COLO829 (cell line): Measurements from ENCODE around the gene DGKI.

ENCODE experiments used
- DNase-seq: peaks from one replicate; pipeline ENCODE4 v3.0.0; 2012; ENCODE audit warnings: low spot score

The DGKI gene

DNA sequence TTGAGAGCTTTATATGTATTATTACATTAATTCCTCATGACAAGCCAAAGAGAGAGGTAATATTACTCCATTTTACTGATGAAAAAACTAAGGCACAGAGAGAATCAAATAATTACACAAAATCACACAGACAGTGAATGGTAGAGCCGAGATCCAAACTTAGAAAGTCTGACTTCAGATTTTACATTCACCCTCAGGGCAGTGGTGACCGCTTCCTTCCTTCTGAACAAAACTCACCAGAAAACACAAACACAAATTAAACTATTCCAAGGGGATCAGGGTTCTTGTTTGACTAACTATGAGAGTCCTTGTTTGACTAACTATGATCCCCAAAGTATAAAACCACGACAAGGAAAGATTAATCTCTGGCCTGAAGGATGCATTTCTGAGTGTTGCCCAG, 435.3 kb downstream of the DGKI start:
- DNase-seq, result no peak

DNA sequence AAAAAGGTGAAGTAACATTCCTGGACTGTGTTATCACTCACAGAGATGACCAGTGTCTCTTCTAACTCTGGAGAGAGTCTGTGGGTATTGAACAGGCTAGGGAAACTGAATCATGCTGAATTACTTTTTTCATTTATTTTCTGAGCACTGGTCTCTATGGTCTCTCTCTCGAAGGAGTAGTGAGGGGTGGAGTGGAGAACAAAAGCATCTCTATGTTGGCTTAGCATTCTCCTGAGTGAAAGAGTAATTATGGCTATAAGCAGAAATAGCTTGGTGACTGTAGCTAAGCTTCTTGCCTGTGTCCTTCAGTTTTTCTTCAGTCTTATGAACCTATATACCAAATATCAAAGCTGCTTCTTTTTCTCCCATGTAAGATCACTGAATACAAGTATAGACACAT, 438.6 kb downstream of the DGKI start:
- DNase-seq, result peak; percentile 98

DNA sequence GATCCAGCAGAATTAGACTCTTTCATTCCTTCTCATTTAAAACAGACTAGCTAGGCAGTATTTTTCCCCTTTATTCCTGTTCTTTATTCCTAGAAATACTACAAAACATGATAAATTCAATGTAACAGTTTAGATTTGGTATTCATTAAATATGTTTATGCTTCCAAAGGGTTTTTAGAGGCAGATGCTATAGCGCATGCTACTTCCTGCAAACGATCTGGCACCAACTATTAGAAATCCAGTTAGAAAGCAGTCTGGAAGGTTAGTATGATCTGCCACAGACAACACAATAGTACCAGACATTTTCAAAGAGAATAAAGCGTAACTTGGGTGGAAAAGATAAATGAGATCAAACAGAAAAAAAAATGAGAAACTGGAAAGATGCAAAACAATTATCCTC, 439.7 kb downstream of the DGKI start:
- no peak for DNase-seq

DNA sequence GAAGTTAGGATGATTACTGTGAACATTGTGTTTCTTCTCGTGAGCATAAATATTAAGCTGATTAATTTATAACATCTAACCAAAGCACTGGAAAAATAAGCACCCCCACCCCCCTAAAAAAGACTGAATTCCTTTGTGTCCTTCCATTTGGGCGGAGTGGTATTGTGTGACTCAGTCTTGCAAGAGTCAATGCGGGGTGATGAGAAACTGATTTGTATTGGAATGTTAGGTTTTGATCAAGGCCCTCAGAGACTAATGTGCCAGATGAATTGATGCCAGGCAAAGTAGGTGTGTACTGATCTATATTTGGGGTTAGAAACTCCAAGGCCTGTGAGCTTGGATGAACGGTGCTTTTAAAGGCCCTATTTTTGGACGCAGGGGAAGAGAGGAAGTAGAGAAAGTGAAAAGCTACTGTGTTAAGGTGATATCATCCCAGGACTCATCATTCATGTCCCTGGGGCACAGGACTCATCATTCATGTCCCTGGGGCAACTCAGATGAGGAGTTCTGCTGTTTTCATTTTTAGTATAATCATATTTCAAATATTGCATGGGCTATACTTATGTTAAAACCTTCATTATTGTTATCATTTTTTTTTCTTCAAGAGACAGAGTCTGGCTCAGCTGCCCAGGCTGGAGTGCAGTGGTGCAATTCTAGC, 442.0 kb downstream of the DGKI start:
- DNase-seq, result no peak

DNA sequence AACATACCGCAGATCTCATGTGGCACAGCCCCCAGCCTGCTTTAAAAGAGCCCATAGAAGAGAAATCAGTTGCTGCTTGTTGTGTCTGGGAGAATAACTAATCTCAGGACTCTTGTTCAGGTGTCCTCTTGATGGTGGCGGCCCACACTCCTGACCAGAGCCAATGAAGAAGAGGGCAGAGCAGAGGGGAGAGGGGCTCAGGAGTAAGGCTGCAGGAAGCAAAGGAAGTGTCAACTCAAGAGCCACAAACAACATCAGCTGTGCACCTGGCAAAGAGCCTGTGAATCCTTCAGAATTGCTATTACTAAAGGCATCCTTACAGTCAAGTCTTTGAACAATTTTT, 443.4 kb downstream of the DGKI start:
- DNase-seq, result no peak

DNA sequence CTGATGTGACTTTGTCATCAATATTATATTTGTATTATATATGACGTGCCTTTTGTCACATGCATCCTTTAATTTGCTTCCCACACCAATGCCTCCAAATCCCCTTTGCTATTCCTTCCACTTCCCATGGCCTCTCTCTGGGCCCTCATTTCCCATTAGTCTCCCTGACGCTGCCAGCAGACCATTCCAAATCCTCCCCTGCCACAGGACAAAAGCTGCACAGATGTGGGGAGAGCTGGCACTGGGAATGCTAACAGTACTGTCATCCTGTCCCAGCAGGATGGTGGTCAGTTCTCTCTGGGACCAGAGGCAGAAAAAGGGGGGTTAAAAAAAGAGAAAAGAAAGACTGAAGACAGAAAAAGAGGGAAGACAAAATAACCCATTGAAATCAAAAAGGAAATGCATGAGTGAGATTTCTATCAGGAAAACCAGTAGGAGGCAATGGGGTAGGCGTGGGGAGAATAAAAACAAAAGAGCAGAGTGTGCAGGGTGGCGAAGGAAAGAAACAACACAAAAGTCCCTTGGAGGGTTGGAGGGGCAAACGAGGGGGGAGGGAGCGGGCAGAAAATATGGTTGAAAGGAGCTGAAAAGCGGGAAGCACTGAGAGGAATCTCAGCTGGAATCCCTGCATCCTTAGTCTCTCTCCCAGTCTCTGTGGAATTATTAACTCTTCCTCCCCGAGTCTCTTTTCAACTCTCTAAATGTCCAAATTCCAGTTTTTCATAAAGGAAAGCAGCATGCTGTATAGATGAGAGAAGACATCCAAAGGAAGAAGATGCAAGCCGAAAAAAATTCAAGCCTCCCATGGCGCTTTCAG, 444.0 kb downstream of the DGKI start:
- DNase-seq, result no peak

DNA sequence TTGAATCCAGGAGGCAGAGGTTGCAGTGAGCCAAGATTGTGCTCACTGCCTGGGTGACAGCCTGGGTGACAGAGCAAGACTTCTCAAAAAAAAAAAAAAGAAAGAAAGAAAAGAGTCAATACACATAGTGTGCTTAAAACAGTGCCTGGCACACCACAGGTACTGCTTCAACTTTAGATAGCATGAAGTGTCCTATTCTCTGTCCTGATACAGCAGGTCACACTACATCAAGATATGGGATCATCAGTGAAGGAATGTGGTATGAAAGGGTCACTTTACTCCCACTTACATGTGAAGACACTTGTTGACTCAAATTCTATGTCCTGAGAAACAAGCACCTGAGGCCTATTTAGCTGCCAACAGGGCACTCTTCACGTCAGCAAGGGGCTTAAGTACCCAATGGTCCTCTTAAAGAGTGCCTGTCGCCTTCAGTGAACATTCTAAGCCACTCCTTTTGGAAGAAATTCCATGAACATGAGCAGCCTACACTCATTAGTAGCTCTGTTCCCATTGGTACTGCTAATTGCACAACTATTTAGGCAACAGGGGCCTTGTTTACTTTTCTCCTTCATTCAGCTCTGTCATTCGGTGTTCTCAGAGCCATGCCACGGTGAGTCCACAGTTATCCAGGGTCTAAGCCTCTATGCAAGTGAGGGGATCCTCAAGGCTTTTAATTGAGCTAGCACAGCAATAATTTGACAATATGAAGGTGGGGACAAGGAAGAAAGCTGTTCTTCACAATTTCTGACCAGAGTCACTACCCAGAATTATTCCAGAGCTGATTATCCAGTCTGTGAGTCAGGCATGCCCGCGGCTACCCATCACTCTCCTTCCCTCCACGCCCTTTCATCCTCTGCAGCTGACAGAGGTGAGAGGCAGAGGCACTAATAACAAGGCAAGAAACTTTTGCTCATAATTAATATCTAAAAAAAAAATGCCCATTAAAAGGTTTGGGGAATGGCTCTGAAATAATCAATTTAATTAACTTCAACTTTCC, 446.6 kb downstream of the DGKI start:
- DNase-seq, result no peak

DNA sequence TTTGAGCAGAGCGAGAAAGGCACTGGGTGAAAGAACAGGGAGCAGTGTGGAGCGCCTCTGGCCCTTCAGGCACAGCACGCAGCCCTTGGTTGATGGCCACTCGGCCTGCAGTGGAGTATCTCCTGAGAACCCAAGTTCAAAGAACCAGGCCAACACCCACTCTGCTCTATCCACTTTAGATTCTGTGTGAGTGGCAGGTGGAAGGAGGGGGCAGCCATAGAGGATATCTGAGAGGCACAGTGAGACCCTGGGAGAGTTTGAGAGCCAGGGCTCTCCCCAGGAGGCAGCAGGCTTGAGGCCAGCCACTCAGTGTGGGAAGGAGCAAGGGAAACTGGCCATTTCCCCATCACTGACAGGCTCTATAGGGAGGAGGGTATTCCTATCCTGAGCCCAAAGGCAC, 450.7 kb downstream of the DGKI start:
- DNase-seq, result no peak

DNA sequence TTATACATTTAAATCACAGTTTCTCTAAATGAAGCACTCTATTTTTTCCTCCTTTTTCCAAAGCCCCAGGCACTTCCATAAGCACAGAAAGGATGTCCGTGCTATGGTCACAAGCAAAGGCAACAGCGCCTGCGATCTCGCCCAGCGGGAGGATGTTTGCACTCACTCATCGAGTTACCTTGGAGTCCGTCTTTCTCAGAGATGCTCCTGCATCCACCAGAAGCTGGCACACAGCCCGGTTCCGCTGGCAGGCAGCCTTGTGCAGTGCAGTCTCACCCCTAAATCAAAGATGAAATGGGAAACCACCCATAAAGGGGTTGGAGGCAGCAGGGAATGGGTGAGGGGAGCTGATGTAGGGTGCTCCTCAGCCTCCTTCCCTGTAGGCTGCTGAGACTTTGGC, 451.4 kb downstream of the DGKI start:
- DNase-seq, result no peak

DNA sequence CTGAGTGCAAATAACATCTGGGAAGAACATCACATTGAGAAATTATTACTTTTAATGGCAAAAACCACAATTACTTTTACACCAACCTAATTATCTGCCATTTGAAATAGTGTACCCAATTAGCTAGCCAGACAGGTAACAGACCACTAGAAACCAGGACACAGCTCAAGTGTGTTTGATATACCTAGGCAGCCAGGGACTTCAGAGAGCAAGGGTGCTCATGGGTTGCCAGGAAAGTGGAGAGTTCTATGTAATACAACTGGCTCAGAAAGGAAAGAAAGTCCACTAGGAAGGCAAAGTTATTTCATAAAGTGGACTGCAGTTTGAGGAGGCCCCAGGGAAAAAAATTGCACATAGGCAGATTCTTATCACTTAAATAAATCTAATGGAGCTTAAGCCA, 453.2 kb downstream of the DGKI start:
- no peak for DNase-seq

DNA sequence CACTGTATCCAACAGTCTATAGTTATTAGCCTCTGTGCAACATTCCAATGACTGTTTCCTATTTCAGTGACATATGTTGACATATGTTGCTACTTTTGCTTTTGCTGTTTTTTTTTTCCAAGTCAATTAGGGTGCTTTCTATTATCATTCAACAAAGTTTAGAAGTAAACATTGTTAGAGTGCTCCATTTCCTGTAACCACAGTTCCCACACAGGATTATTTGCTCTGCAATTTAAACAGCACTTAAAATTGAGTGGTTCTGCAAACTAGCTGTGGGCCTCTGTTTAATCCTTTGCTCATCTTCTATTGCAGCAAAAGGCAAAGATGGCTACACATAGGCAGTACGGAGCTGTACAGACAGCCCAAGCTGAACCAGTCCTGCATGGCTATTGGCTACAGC, 456.7 kb downstream of the DGKI start:
- DNase-seq, result no peak

DNA sequence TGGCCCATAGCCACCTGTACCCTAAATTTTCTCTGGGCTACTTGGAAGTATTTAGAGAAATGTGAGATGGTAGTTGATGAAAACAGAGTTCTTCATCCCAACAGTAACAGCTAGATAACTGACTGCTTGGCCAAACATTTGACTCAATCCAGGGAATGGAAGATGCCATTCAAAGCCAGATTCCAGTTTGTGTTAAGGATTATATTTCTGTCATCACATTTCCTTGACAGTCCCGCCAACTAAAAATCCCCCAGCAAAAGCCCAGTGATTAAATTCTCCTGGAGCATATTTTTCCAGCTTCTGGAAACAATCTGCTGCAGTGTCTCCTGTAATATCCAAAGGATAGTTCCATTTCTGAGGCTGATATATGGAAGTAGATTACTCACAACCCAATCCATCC, 457.9 kb downstream of the DGKI start:
- DNase-seq, result no peak

DNA sequence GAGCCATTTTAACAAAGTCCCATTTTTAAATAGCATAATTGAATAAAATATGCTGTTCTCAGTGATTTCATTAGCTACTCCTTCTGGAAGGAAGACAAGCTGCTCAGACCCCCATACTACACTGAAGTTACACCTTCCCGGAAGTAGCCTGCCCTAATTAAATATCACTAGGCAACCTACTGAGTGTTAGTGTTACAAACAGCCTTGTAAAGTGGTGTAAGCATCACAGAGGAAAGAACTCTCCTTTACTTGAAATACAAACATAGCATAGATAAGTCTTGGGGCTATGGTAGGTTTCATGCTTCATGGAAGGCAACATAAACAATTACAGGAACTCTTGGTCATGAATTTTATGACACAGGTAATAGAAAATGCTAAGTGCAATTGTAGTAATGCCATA, 459.8 kb downstream of the DGKI start:
- DNase-seq, result no peak

DNA sequence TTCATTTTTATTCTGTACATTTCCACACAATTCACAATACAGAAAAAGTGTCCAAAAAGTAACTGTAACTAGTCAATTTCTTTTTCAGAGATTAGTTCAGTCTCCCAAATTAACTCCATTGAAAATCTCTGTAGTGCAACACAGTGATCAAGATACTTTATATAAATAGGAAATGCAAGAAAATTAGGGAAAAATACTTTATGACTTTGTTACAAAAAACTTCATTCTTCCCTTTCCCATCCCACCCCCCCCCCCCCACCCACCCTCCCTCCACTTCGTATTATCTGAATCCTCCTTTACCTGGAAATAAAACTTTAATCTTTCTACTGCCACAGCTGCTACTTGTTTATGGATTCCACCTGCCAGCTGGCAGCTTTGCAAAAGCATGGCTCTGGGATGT, 465.7 kb downstream of the DGKI start:
- no peak for DNase-seq

DNA sequence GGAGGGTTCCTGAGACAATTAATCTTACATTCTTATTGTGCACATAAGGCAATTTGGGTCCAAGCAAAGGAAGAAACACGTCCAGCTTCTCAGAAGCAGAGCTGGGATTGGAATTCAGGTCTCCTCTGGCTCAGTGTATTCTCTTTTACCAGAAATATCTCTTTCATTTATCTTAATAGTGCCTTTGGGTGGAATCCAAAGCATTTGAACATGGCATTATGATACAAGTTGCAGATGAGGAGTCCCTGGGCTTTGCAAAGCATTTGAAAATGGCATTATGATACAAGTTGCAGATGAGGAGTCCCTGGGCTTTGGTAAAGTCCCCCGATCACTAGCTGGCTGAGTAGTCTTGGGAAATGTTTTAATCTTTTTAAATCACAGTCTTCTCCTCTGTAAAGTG, 473.3 kb downstream of the DGKI start:
- no peak for DNase-seq

DNA sequence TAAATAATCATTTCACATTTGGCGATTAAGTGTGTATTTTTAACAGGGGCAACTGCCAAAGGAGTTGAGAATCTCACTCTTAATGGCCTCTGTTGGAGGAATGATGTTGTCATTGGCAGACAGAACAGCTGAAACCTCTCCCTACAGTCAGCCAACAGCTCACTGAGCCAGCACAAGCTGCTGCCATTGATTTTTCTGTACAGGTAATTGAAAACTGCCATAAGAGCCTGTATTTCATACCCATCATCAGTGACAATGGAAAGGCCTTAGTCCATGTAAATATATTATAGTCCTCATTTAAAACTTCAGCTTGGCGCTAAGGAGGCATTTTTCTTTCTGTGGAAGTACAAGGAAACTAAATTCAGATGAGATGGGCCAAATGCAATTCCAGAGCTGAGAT, 475.2 kb downstream of the DGKI start:
- DNase-seq, result no peak

DNA sequence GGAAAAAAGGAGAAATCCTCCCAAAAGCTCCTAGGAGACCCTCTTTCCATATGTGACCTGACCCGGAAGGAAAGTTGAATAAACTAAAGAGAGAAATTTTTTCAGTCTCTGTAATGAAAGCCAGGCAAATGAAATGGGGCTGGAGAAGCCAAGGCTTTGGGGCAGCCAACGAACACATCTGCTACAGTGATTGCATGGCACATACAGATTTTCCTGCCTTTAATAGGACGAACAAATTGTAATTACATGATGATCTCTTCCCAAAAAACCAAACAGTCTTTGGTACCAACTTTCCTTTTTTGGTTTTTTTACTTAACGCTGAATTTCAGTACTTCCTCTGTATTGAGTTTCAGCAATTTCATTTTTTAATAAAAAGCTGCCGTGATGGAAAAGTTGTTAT, 479.8 kb downstream of the DGKI start:
- DNase-seq, result no peak

DNA sequence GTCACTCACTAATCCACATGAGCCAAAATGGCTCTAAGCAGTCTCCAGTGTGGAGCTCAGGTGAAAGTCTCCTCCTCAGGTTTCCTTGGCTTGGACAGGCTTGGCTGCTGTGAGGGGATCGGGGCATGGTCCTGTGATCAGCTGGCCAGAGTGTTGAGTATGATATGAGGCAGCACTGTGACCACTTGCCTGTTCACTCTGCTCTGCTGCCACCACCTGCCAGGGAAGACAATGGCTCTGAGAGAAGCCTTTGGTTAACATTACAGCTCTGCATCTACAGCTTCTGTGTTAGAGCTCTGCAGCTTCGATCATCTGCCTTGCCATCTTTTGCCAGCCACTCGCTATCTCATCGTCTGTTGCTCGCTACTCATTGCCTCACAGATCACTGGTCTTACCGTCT, 483.1 kb downstream of the DGKI start:
- DNase-seq, result no peak

DNA sequence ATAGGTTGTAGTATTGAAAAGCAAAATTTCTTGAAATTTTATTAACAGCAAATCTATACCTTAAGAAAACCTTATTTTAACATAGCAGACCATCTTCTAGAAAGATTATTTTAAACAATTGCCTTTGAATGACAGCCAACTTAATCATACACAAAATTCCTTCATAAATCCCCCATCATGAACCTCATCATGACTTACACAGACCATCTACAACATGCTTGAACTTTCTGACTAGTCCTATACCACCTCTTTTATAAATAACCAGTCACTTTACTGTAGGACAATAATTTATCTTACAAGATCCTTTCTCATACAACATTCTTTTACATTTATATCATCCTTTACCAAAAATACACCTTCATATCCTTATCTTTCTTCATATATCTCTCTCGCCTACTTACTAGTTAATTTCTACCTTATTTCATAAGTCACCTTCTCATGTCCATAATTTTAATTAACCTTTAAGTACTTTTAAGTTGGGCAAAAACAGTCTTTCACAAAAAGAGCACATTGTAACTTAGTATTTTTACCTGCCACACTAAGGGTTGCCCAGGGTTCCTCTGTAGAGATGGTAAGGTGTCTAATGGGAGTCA, 486.6 kb downstream of the DGKI start:
- no peak for DNase-seq

DNA sequence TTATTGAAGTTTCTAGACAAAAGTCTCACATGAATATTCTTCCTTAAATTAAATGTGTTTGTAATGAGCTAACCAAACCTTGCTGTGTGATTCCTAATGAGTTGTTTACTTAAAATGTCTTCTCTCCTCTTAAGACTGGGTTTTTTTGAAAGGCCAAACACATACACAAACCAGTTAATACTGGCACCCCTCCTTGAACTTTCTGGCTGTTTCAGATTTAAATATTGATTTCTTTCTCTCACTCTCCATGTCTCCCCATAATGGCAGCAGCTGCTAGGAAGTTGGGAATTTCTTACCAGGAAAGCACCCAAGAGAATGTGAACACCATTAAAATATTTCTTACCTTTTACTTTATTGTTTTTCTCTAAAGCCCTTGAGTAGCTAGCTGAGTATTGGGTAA, 491.8 kb downstream of the DGKI start:
- DNase-seq, result no peak

DNA sequence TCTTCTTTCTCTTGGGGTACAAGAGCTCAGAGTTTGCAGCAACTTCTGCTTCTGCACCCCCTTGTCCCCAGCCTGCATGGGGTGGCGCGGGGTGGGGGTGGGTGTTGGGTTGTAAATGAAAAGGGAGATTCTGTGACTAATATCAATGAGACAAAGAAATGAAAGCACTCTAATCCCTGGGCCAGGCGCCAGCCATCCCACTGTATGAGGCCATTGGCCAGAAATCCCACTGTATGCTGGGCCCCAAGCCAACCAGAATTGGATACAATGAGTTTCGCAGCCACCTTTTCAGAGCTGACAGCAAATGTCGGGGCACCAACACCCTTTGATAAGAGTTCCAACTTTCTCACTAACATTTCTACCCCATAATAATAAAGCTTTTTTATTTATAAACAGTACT, 492.4 kb downstream of the DGKI start:
- DNase-seq, result peak; percentile 85

DNA sequence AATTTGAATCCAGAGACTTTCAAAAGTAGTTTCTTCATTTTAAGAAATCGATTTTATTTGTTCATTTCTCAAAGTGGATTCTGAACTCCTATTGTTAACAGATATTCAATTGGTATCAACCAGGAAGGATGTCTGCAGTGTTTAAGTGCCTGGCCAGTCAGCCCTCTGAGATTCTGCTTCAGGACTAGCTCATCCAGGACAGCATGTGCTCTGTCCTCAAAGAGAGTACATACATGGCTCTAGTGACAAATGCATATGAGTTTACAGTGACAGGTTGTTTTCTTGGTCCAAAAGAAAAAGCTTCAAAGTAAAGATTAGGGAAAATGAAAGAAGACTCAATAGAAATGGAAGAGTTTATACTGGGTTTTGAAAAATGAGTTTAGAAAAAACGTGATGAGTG, 494.8 kb downstream of the DGKI start:
- DNase-seq, result no peak
